Naive thymus-derived CD4-positive, alpha-beta T cell (primary cell): ENCODE data around the gene CD7. TPM values are rescaled to one million over a fixed set of nuclear protein-coding genes. Genes with fewer than 3 reads are reported as not detected.

Source experiments
- ATAC-seq: fragments of 150-1000 bp; cut with Tn5 transposase; 2 replicates; pipeline ENCODE4 v1.10.0; 2021; ENCODE audit warnings: mild to moderate bottlenecking, moderate library complexity
- CTCF ChIA-PET: fragments of 350-600 bp; sonication (Branson Sonifier 250); formaldehyde crosslinking; loops from one replicate; lab custom pipeline; 2021; ENCODE audit warnings: antibody characterized with exemption; lab: Charles Lee
- POLR2A ChIA-PET: fragments of 350-600 bp; sonication (Branson Sonifier 250); formaldehyde crosslinking; loops from one replicate; lab custom pipeline; 2021; ENCODE audit warnings: antibody characterized with exemption, inconsistent platforms; lab: Charles Lee
- DNase-seq, 9 donors: peaks; one replicate each; pipeline versions ENCODE4 v3.0.0 to v3.0.0-alpha.2; 2020 to 2022; ENCODE audit warnings: mixed read lengths in 1 of 9
- H3K27ac ChIP-seq: one replicate; pipeline ENCODE4 v1.7.0; 2013; ENCODE audit warnings: mild to moderate bottlenecking, low read depth, low read length, moderate library complexity
- H3K27me3 ChIP-seq, 2 donors: one replicate each; pipeline ENCODE4 v1.7.0; 2013; ENCODE audit warnings: low read length in 2 of 2, mild to moderate bottlenecking in 2 of 2, moderate library complexity in 2 of 2; ENCODE audit not compliant: control insufficient read depth in 2 of 2, insufficient read depth in 2 of 2
- H3K36me3 ChIP-seq, 3 experiments: 1 replicate in 2 of 3; 2 replicates in 1 of 3; pipeline ENCODE4 v1.7.0; 2013; ENCODE audit warnings: low read length in 3 of 3, mild to moderate bottlenecking in 3 of 3, moderate library complexity in 1 of 3; ENCODE audit not compliant: insufficient read depth in 3 of 3, control insufficient read depth in 2 of 3
- H3K4me1 ChIP-seq, 2 donors: one replicate each; pipeline ENCODE4 v1.7.0; 2013; ENCODE audit warnings: low read length in 2 of 2, mild to moderate bottlenecking in 2 of 2, moderate library complexity in 1 of 2; ENCODE audit not compliant: control insufficient read depth in 2 of 2, insufficient read depth in 2 of 2
- H3K4me3 ChIP-seq: 2 replicates; pipeline ENCODE4 v1.7.0; 2013; ENCODE audit warnings: mild to moderate bottlenecking, low read length
- H3K9me3 ChIP-seq, 3 experiments: 1 replicate in 2 of 3; 2 replicates in 1 of 3; pipeline ENCODE4 v1.7.0; 2013; ENCODE audit warnings: low read length in 3 of 3; ENCODE audit not compliant: control insufficient read depth in 2 of 3
- H3K27ac Mint-ChIP-seq, 9 donors: one replicate each; pipeline ENCODE4 v1.8.0; 2020 to 2022; ENCODE audit warnings: mixed read lengths in 9 of 9, mild to moderate bottlenecking in 8 of 9, moderate library complexity in 5 of 9, inconsistent platforms in 2 of 9
- H3K27me3 Mint-ChIP-seq, 5 donors: one replicate each; pipeline ENCODE4 v1.8.0; 2021 to 2022; ENCODE audit warnings: mixed read lengths in 5 of 5, mild to moderate bottlenecking in 1 of 5
- H3K36me3 Mint-ChIP-seq, 5 donors: one replicate each; pipeline ENCODE4 v1.8.0; 2020 to 2022; ENCODE audit warnings: mixed read lengths in 5 of 5, mild to moderate bottlenecking in 3 of 5, inconsistent platforms in 1 of 5
- H3K4me1 Mint-ChIP-seq, 7 donors: one replicate each; pipeline ENCODE4 v1.8.0; 2020 to 2022; ENCODE audit warnings: mixed read lengths in 7 of 7, mild to moderate bottlenecking in 3 of 7, inconsistent platforms in 1 of 7
- H3K4me3 Mint-ChIP-seq, 10 donors: one replicate each; pipeline ENCODE4 v1.8.0; 2020 to 2022; ENCODE audit warnings: mild to moderate bottlenecking in 10 of 10, mixed read lengths in 10 of 10, moderate library complexity in 6 of 10, inconsistent platforms in 2 of 10
- H3K9me3 Mint-ChIP-seq, 11 donors: one replicate each; pipeline ENCODE4 v1.8.0; 2020 to 2022; ENCODE audit warnings: mixed read lengths in 11 of 11, mild to moderate bottlenecking in 4 of 11, inconsistent platforms in 1 of 11, moderate library complexity in 1 of 11
- intact Hi-C, 2 donors: fragments of 100-400 bp; cut with micrococcal nuclease; formaldehyde crosslinking; loops; one replicate each; pipeline ENCODE4 v1.15.1; 2023
- polyA plus RNA-seq, 2 donors: library from polyadenylated mRNA; unstranded; fragments of 300-500 nt; fragmentation: Illumina TruSeq; gene quantifications; one replicate each; pipeline ENCODE4 v1.2.3, GENCODE V29; 2021
- total RNA-seq, 6 experiments: library from RNA in 5 of 6; stranded (reverse) in 5 of 6; gene quantifications; 1 replicate in 5 of 6; 2 replicates in 1 of 6; pipeline ENCODE4 v1.2.3 and lab custom pipeline; 2021 to 2026

The CD7 gene
- total and polyA plus RNA-seq, 7 experiments from 2014 or later = 61.9 to 390 (median 169) TPM

- peak overlapping the region; percentile 98 for H3K27ac ChIP-seq
- H3K27ac Mint-ChIP-seq = peak overlapping the region; percentile 100
- peaks cover 0 to 4% (median 0%) of the 10 kb centered on the region in 11 donors for H3K9me3 Mint-ChIP-seq
- ChIA-PET CTCF (interaction anchor here (1.4 to 6.8 kb wide), 2 partner anchors 20 to 63 kb away, joined by 7 to 61 read pairs; partner anchors contain the start of gene CD7), POLR2A (interaction anchor here (0.6 to 12.4 kb wide), 16 partner anchors 9 to 285 kb away, joined by 3 to 237 read pairs (median 7); partner anchors contain the start of genes CCDC57, CD7, CSNK1D and SECTM1)
- DNase-seq (peak in 2 of 9 donors; percentile 23 to 31), ATAC-seq (no peak)
- H3K4me3 ChIP-seq = peak overlapping the region; percentile 57
- H3K4me1 Mint-ChIP-seq = peaks cover 22 to 85% (median 73%) of the 10 kb centered on the region in 7 donors
- H3K27me3 Mint-ChIP-seq = peaks cover 0 to 3% (median 0%) of the 10 kb centered on the region in 5 donors
- intact Hi-C loops = loop anchor here (2.0 to 10.0 kb wide), 4 partner anchors 58 to 432 kb away; partner anchors contain the start of genes CENPX (in 1 of the 2), HEXD (in 1 of the 2), LRRC45 (in 1 of the 2) and OGFOD3 (in 1 of the 2)
- H3K9me3 ChIP-seq = no peaks in the 10 kb centered on the region
- H3K36me3 Mint-ChIP-seq = peaks cover 0 to 1% (median 0%) of the 10 kb centered on the region in 5 donors
- H3K27me3 ChIP-seq = no peaks in the 10 kb centered on the region
- H3K36me3 ChIP-seq = no peaks in the 10 kb centered on the region
- H3K4me3 Mint-ChIP-seq = peak overlapping the region; percentile 92 to 99 (median 98)
- peaks cover 55 to 56% of the 10 kb centered on the region in 2 donors for H3K4me1 ChIP-seq
These were observed 20.7 kb downstream of the CD7 start for GRCh38 chr17:82296511-82297279.

GRCh38 chr17:82295472-82295814 lies 22.0 kb downstream of the CD7 start:
- Mint-ChIP-seq H3K36me3 (peaks cover 0 to 1% (median 0%) of the 10 kb centered on the region in 5 donors), H3K27ac (peak overlapping the region; percentile 7 to 90 (median 80)), H3K4me3 (peak overlapping the region in 9 of 10 donors; percentile 0 to 92 (median 51)), H3K4me1 (peaks cover 28 to 78% (median 66%) of the 10 kb centered on the region in 7 donors), H3K9me3 (peaks cover 0 to 4% (median 0%) of the 10 kb centered on the region in 11 donors), H3K27me3 (peaks cover 0 to 3% (median 0%) of the 10 kb centered on the region in 5 donors)
- POLR2A ChIA-PET = interaction anchor here (5.3 to 12.4 kb wide), 2 partner anchors 17 to 38 kb away, joined by 27 to 237 read pairs; partner anchors contain the start of genes CD7 and SECTM1
- H3K9me3 ChIP-seq = no peaks in the 10 kb centered on the region
- peak overlapping the region; percentile 14 for H3K27ac ChIP-seq
- H3K4me1 ChIP-seq = peaks cover 44% of the 10 kb centered on the region in 2 donors
- CTCF ChIA-PET = interaction anchor here (0.7 kb wide), 2 partner anchors 9 to 266 kb away, joined by 3 to 4 read pairs; no protein-coding TSS in a partner anchor
- no peaks in the 10 kb centered on the region for H3K36me3 ChIP-seq
- no peak overlapping the region for H3K4me3 ChIP-seq
- no peaks in the 10 kb centered on the region for H3K27me3 ChIP-seq
- ATAC-seq (no peak), DNase-seq (no peak)
- intact Hi-C loops = loop anchor here (5.0 to 10.0 kb wide), 3 partner anchors 122 to 431 kb away; partner anchors contain the start of genes CENPX (in 1 of the 2), HEXD (in 1 of the 2), LRRC45 (in 1 of the 2) and OGFOD3 (in 1 of the 2)

- no peak overlapping the region for H3K4me3 ChIP-seq
- no peaks in the 10 kb centered on the region for H3K36me3 ChIP-seq
- ChIA-PET POLR2A (interaction anchor here (0.7 to 2.9 kb wide), 5 partner anchors 8 to 161 kb away, joined by 3 to 26 read pairs (median 21); partner anchors contain the start of genes CD7 and CSNK1D), CTCF (no interaction called here)
- H3K4me1 Mint-ChIP-seq = peaks cover 19 to 66% (median 54%) of the 10 kb centered on the region in 7 donors
- ATAC-seq (no peak), DNase-seq (peak in 2 of 9 donors; percentile 27 to 31)
- H3K9me3 Mint-ChIP-seq = peaks cover 0 to 4% (median 0%) of the 10 kb centered on the region in 11 donors
- peak overlapping the region; percentile 46 to 92 (median 74) for H3K4me3 Mint-ChIP-seq
- peak overlapping the region; percentile 40 to 98 (median 80) for H3K27ac Mint-ChIP-seq
- peaks cover 32% of the 10 kb centered on the region in 2 donors for H3K4me1 ChIP-seq
- no peaks in the 10 kb centered on the region for H3K9me3 ChIP-seq
- intact Hi-C loops = loop anchor here in 1 of 2 donors (10.0 kb wide), 1 partner anchor 429 kb away; the partner anchor contains the start of gene P4HB
- no peaks in the 10 kb centered on the region for H3K27me3 ChIP-seq
- H3K27ac ChIP-seq = peak overlapping the region; percentile 70
- H3K36me3 Mint-ChIP-seq = peaks cover 0 to 1% (median 0%) of the 10 kb centered on the region in 5 donors
- peaks cover 0 to 3% (median 0%) of the 10 kb centered on the region in 5 donors for H3K27me3 Mint-ChIP-seq
These were observed 23.2 kb downstream of the CD7 start for GRCh38 chr17:82294064-82294773.

- Mint-ChIP-seq H3K27me3 (no peaks in the 10 kb centered on the region), H3K4me1 (peaks cover 14 to 54% (median 43%) of the 10 kb centered on the region in 7 donors), H3K4me3 (peak overlapping the region; percentile 83 to 94 (median 91)), H3K9me3 (peaks cover 0 to 1% (median 0%) of the 10 kb centered on the region in 11 donors), H3K36me3 (peaks cover 0 to 1% (median 0%) of the 10 kb centered on the region in 5 donors), H3K27ac (peak overlapping the region; percentile 86 to 96 (median 92))
- intact Hi-C loops = loop anchor here (1.0 to 10.0 kb wide), 7 partner anchors 19 to 428 kb away; partner anchors contain the start of genes CSNK1D (in 2 of the 2), CYBC1 (in 1 of the 2), FASN (in 1 of the 2) and LRRC45 (in 1 of the 2)
- ChIA-PET CTCF (interaction anchor here (0.5 to 1.0 kb wide), 4 partner anchors 24 to 121 kb away, joined by 3 to 4 read pairs (median 4); no protein-coding TSS in a partner anchor), POLR2A (interaction anchor here (0.7 to 2.9 kb wide), 22 partner anchors 9 to 227 kb away, joined by 3 to 26 read pairs (median 4); partner anchors contain the start of genes CD7, CSNK1D and DUS1L)
- Histone ChIP-seq H3K9me3 (no peaks in the 10 kb centered on the region), H3K4me1 (peaks cover 18 to 21% of the 10 kb centered on the region in 2 donors), H3K27me3 (no peaks in the 10 kb centered on the region), H3K27ac (peak overlapping the region; percentile 99), H3K36me3 (no peaks in the 10 kb centered on the region), H3K4me3 (peak overlapping the region; percentile 72)
- peak; percentile 95 for ATAC-seq
- DNase-seq = peak; percentile 76 to 94 (median 91)
These were observed 24.9 kb downstream of the CD7 start for GRCh38 chr17:82292251-82293154.

GRCh38 chr17:82291582-82292250 lies 25.7 kb downstream of the CD7 start:
- H3K27me3 Mint-ChIP-seq = no peaks in the 10 kb centered on the region
- DNase-seq (no peak), ATAC-seq (no peak)
- Histone ChIP-seq H3K4me3 (peak overlapping the region; percentile 72), H3K36me3 (no peaks in the 10 kb centered on the region), H3K9me3 (no peaks in the 10 kb centered on the region), H3K4me1 (peaks cover 10 to 13% of the 10 kb centered on the region in 2 donors), H3K27me3 (no peaks in the 10 kb centered on the region), H3K27ac (peak overlapping the region; percentile 99)
- H3K4me3 Mint-ChIP-seq = peak overlapping the region; percentile 55 to 92 (median 72)
- peaks cover 7 to 46% (median 35%) of the 10 kb centered on the region in 7 donors for H3K4me1 Mint-ChIP-seq
- POLR2A ChIA-PET = interaction anchor here (0.7 to 2.9 kb wide), 14 partner anchors 8 to 226 kb away, joined by 3 to 26 read pairs (median 6); partner anchors contain the start of genes CD7, CSNK1D and DUS1L
- intact Hi-C loops = loop anchor here (1.0 to 10.0 kb wide), 6 partner anchors 18 to 427 kb away; partner anchors contain the start of genes CSNK1D (in 2 of the 2), CYBC1 (in 1 of the 2), FASN (in 1 of the 2) and NARF (in 1 of the 2)
- peaks cover 0 to 1% (median 0%) of the 10 kb centered on the region in 11 donors for H3K9me3 Mint-ChIP-seq
- peaks cover 0 to 1% (median 0%) of the 10 kb centered on the region in 5 donors for H3K36me3 Mint-ChIP-seq
- CTCF ChIA-PET = no interaction called here
- peak overlapping the region; percentile 46 to 86 (median 68) for H3K27ac Mint-ChIP-seq
